Ascending aorta (tissue), 2 donors: ENCODE measurements around the gene KRTAP23-1. TPM values are rescaled to one million over a fixed set of nuclear protein-coding genes. Genes with fewer than 3 reads are reported as not detected.

Experiments used
- DNase-seq, 2 donors: peaks; one replicate each; pipeline ENCODE4 v3.0.0-alpha.2; 2019; ENCODE audit warnings: low spot score in 2 of 2
- H3K27ac ChIP-seq, 2 donors: fragments of 200-600 bp; sonication (generic); one replicate each; pipeline ENCODE4 v1.5.1; 2016 to 2017; ENCODE audit warnings: mild to moderate bottlenecking in 1 of 2
- H3K27me3 ChIP-seq: fragments of 200-600 bp; sonication (generic); one replicate; pipeline ENCODE4 v1.5.1; 2017
- H3K36me3 ChIP-seq, 2 donors: fragments of 200-600 bp; sonication (generic); one replicate each; pipeline ENCODE4 v1.5.1; 2016
- H3K4me1 ChIP-seq, 2 donors: fragments of 200-600 bp; sonication (generic); one replicate each; pipeline ENCODE4 v1.5.1; 2016 to 2017; ENCODE audit warnings: mild to moderate bottlenecking in 1 of 2
- H3K4me3 ChIP-seq, 2 donors: fragments of 200-600 bp; sonication (generic); one replicate each; pipeline ENCODE4 v1.5.1; 2016 to 2017; ENCODE audit warnings: mild to moderate bottlenecking in 1 of 2
- H3K9me3 ChIP-seq, 2 donors: fragments of 200-600 bp; sonication (generic); one replicate each; pipeline ENCODE4 v1.5.1; 2016
- CTCF ChIP-seq, 3 experiments: fragments of 200-600 bp in 2 of 3; fragments of 450-650 bp in 1 of 3; sonication (generic) in 2 of 3; IDR thresholded peaks; one replicate each; pipeline ENCODE4 v1.5.1; 2016 to 2019; ENCODE audit warnings: antibody characterized with exemption in 3 of 3, mild to moderate bottlenecking in 1 of 3, moderate library complexity in 1 of 3
- intact Hi-C: fragments of 100-400 bp; cut with DNase I; formaldehyde crosslinking; loops from one replicate; pipeline ENCODE4 v1.15.1; 2023
- total RNA-seq: library from RNA; depleted of rRNA; stranded (reverse); fragments of >200 nt; gene quantifications from one replicate; pipeline ENCODE4 v1.1.0, GENCODE V29; 2016

The KRTAP23-1 gene
- total RNA-seq, 1 donor from 2014 or later: not detected

- Histone ChIP-seq H3K27ac (no peak overlapping the region), H3K9me3 (no peaks in the 10 kb centered on the region), H3K36me3 (no peaks in the 10 kb centered on the region), H3K4me1 (no peaks in the 10 kb centered on the region), H3K27me3 (no peaks in the 10 kb centered on the region), H3K4me3 (no peak overlapping the region)
- intact Hi-C loops: no loop called here
- no peak for TF ChIP-seq CTCF (IDR thresholded peaks at IDR 0.05)
- no peak for DNase-seq
These were observed 7.5 kb upstream of the KRTAP23-1 start for GRCh38 chr21:30355906-30356305.

- no peak for TF ChIP-seq CTCF (IDR thresholded peaks at IDR 0.05)
- Histone ChIP-seq H3K27me3 (no peaks in the 10 kb centered on the region), H3K4me3 (no peak overlapping the region), H3K4me1 (no peaks in the 10 kb centered on the region), H3K36me3 (no peaks in the 10 kb centered on the region), H3K27ac (no peak overlapping the region), H3K9me3 (no peaks in the 10 kb centered on the region)
- intact Hi-C loops: no loop called here
- no peak for DNase-seq
These were observed 6.1 kb upstream of the KRTAP23-1 start for GRCh38 chr21:30354308-30355005.

- TF ChIP-seq CTCF (IDR thresholded peaks at IDR 0.05): no peak
- Histone ChIP-seq H3K36me3 (no peaks in the 10 kb centered on the region), H3K4me1 (no peaks in the 10 kb centered on the region), H3K9me3 (no peaks in the 10 kb centered on the region), H3K27me3 (no peaks in the 10 kb centered on the region), H3K4me3 (no peak overlapping the region), H3K27ac (no peak overlapping the region)
- DNase-seq: no peak
- intact Hi-C loops: no loop called here
These were observed 3.1 kb upstream of the KRTAP23-1 start for GRCh38 chr21:30351534-30351933.

- no peaks in the 10 kb centered on the region for H3K27me3 ChIP-seq
- intact Hi-C loops: no loop called here
These were observed 1.2 kb upstream of the KRTAP23-1 start for GRCh38 chr21:30349572-30349971.

GRCh38 chr21:30345014-30345413 lies 3.4 kb downstream of the KRTAP23-1 start:
- Histone ChIP-seq H3K36me3 (no peaks in the 10 kb centered on the region), H3K27me3 (no peaks in the 10 kb centered on the region), H3K9me3 (no peaks in the 10 kb centered on the region), H3K27ac (no peak overlapping the region), H3K4me1 (no peaks in the 10 kb centered on the region), H3K4me3 (no peak overlapping the region)
- intact Hi-C loops: no loop called here
- no peak for DNase-seq
- no peak for TF ChIP-seq CTCF (IDR thresholded peaks at IDR 0.05)

More at GRCh38 chr21:30349572-30349971, 1.2 kb upstream of the KRTAP23-1 start:
- Histone ChIP-seq H3K4me3 (no peak overlapping the region), H3K36me3 (no peaks in the 10 kb centered on the region), H3K4me1 (no peaks in the 10 kb centered on the region), H3K27ac (no peak overlapping the region), H3K9me3 (no peaks in the 10 kb centered on the region)
- DNase-seq: no peak
- no peak for TF ChIP-seq CTCF (IDR thresholded peaks at IDR 0.05)
